ENCODE results near the gene AP2A2.

The AP2A2 gene

GRCh38 chr11:1008001-1008802 is 82.5 kb downstream of the AP2A2 start:
- Histone ChIP-seq H3K36me3 (ENCODE audit: insufficient read depth, low read depth, low read length) (peaks cover 64% of the 10 kb centered on the region), H3K4me3 (ENCODE audit: low read length) (no peak overlapping the region), H3K4me1 (ENCODE audit: insufficient read depth, low read length) (no peaks in the 10 kb centered on the region)

GRCh38 chr11:1008803-1009145 is 83.1 kb downstream of the AP2A2 start:
- Histone ChIP-seq H3K4me3 (ENCODE audit: low read length) (no peak overlapping the region), H3K36me3 (ENCODE audit: insufficient read depth, low read depth, low read length) (peaks cover 58% of the 10 kb centered on the region)

More at GRCh38 chr11:1008001-1008802, 82.5 kb downstream of the AP2A2 start:
- H3K27me3 ChIP-seq (ENCODE audit: insufficient read depth, low read length), result no peaks in the 10 kb centered on the region
- H3K27ac ChIP-seq (ENCODE audit: low read length), result no peak overlapping the region
- no peak overlapping the region for H3K9ac ChIP-seq (ENCODE audit: low read depth, low read length)
- H3K9me3 ChIP-seq (ENCODE audit: insufficient read depth, low read depth, low read length), result no peaks in the 10 kb centered on the region

GRCh38 chr11:1009371-1009770 is 83.7 kb downstream of the AP2A2 start:
- no peak overlapping the region for H3K4me3 ChIP-seq (ENCODE audit: low read length)
- H3K9ac ChIP-seq (ENCODE audit: low read depth, low read length), result no peak overlapping the region
- no peak overlapping the region for H3K27ac ChIP-seq (ENCODE audit: low read length)
- no peaks in the 10 kb centered on the region for H3K9me3 ChIP-seq (ENCODE audit: insufficient read depth, low read depth, low read length)
- no peaks in the 10 kb centered on the region for H3K27me3 ChIP-seq (ENCODE audit: insufficient read depth, low read length)
- H3K36me3 ChIP-seq (ENCODE audit: insufficient read depth, low read depth, low read length), result peaks cover 54% of the 10 kb centered on the region
- no peaks in the 10 kb centered on the region for H3K4me1 ChIP-seq (ENCODE audit: insufficient read depth, low read length)

More at GRCh38 chr11:1008803-1009145, 83.1 kb downstream of the AP2A2 start:
- H3K27ac ChIP-seq (ENCODE audit: low read length), result no peak overlapping the region
- H3K4me1 ChIP-seq (ENCODE audit: insufficient read depth, low read length), result no peaks in the 10 kb centered on the region
- no peaks in the 10 kb centered on the region for H3K9me3 ChIP-seq (ENCODE audit: insufficient read depth, low read depth, low read length)
- H3K27me3 ChIP-seq (ENCODE audit: insufficient read depth, low read length), result no peaks in the 10 kb centered on the region
- H3K9ac ChIP-seq (ENCODE audit: low read depth, low read length), result no peak overlapping the region

GRCh38 chr11:1009991-1010390 is 84.3 kb downstream of the AP2A2 start:
- H3K27ac ChIP-seq (ENCODE audit: low read length), result no peak overlapping the region
- no peak overlapping the region for H3K9ac ChIP-seq (ENCODE audit: low read depth, low read length)
- no peaks in the 10 kb centered on the region for H3K4me1 ChIP-seq (ENCODE audit: insufficient read depth, low read length)
- H3K9me3 ChIP-seq (ENCODE audit: insufficient read depth, low read depth, low read length), result no peaks in the 10 kb centered on the region
- H3K27me3 ChIP-seq (ENCODE audit: insufficient read depth, low read length), result no peaks in the 10 kb centered on the region
- peaks cover 47% of the 10 kb centered on the region for H3K36me3 ChIP-seq (ENCODE audit: insufficient read depth, low read depth, low read length)
- H3K4me3 ChIP-seq (ENCODE audit: low read length), result no peak overlapping the region

- no peaks in the 10 kb centered on the region for H3K27me3 ChIP-seq (ENCODE audit: insufficient read depth, low read length)
- H3K4me3 ChIP-seq (ENCODE audit: low read length), result no peak overlapping the region
- peaks cover 43% of the 10 kb centered on the region for H3K36me3 ChIP-seq (ENCODE audit: insufficient read depth, low read depth, low read length)
Observed at GRCh38 chr11:1010551-1011319, 85.1 kb downstream of the AP2A2 start.

GRCh38 chr11:1011320-1011698 is 85.6 kb downstream of the AP2A2 start:
- no peaks in the 10 kb centered on the region for H3K9me3 ChIP-seq (ENCODE audit: insufficient read depth, low read depth, low read length)
- no peaks in the 10 kb centered on the region for H3K27me3 ChIP-seq (ENCODE audit: insufficient read depth, low read length)
- H3K4me1 ChIP-seq (ENCODE audit: insufficient read depth, low read length), result no peaks in the 10 kb centered on the region
- no peak overlapping the region for H3K27ac ChIP-seq (ENCODE audit: low read length)
- peaks cover 43% of the 10 kb centered on the region for H3K36me3 ChIP-seq (ENCODE audit: insufficient read depth, low read depth, low read length)
- no peak overlapping the region for H3K9ac ChIP-seq (ENCODE audit: low read depth, low read length)
- no peak overlapping the region for H3K4me3 ChIP-seq (ENCODE audit: low read length)

More at GRCh38 chr11:1010551-1011319, 85.1 kb downstream of the AP2A2 start:
- Histone ChIP-seq H3K9me3 (ENCODE audit: insufficient read depth, low read depth, low read length) (no peaks in the 10 kb centered on the region), H3K9ac (ENCODE audit: low read depth, low read length) (no peak overlapping the region), H3K4me1 (ENCODE audit: insufficient read depth, low read length) (no peaks in the 10 kb centered on the region), H3K27ac (ENCODE audit: low read length) (no peak overlapping the region)

GRCh38 chr11:1012291-1012690 is 86.6 kb downstream of the AP2A2 start:
- Histone ChIP-seq H3K4me1 (ENCODE audit: insufficient read depth, low read length) (no peaks in the 10 kb centered on the region), H3K9ac (ENCODE audit: low read depth, low read length) (no peak overlapping the region), H3K36me3 (ENCODE audit: insufficient read depth, low read depth, low read length) (peaks cover 38% of the 10 kb centered on the region), H3K27ac (ENCODE audit: low read length) (no peak overlapping the region), H3K27me3 (ENCODE audit: insufficient read depth, low read length) (no peaks in the 10 kb centered on the region), H3K9me3 (ENCODE audit: insufficient read depth, low read depth, low read length) (peaks cover 10% of the 10 kb centered on the region), H3K4me3 (ENCODE audit: low read length) (no peak overlapping the region)

- peaks cover 16% of the 10 kb centered on the region for H3K9me3 ChIP-seq (ENCODE audit: insufficient read depth, low read depth, low read length)
- no peak overlapping the region for H3K9ac ChIP-seq (ENCODE audit: low read depth, low read length)
- H3K27ac ChIP-seq (ENCODE audit: low read length), result no peak overlapping the region
- H3K27me3 ChIP-seq (ENCODE audit: insufficient read depth, low read length), result no peaks in the 10 kb centered on the region
- H3K4me1 ChIP-seq (ENCODE audit: insufficient read depth, low read length), result no peaks in the 10 kb centered on the region
- H3K36me3 ChIP-seq (ENCODE audit: insufficient read depth, low read depth, low read length), result peaks cover 33% of the 10 kb centered on the region
- H3K4me3 ChIP-seq (ENCODE audit: low read length), result no peak overlapping the region
Observed at GRCh38 chr11:1012740-1013630, 87.3 kb downstream of the AP2A2 start.

GRCh38 chr11:1013631-1013935 is 87.9 kb downstream of the AP2A2 start:
- H3K36me3 ChIP-seq (ENCODE audit: insufficient read depth, low read depth, low read length), result peaks cover 30% of the 10 kb centered on the region
- no peaks in the 10 kb centered on the region for H3K4me1 ChIP-seq (ENCODE audit: insufficient read depth, low read length)
- no peak overlapping the region for H3K27ac ChIP-seq (ENCODE audit: low read length)
- H3K4me3 ChIP-seq (ENCODE audit: low read length), result no peak overlapping the region
- H3K9me3 ChIP-seq (ENCODE audit: insufficient read depth, low read depth, low read length), result peaks cover 16% of the 10 kb centered on the region
- no peak overlapping the region for H3K9ac ChIP-seq (ENCODE audit: low read depth, low read length)
- H3K27me3 ChIP-seq (ENCODE audit: insufficient read depth, low read length), result no peaks in the 10 kb centered on the region

GRCh38 chr11:1014276-1014675 is 88.6 kb downstream of the AP2A2 start:
- Histone ChIP-seq H3K9ac (ENCODE audit: low read depth, low read length) (no peak overlapping the region), H3K4me3 (ENCODE audit: low read length) (no peak overlapping the region), H3K4me1 (ENCODE audit: insufficient read depth, low read length) (no peaks in the 10 kb centered on the region), H3K36me3 (ENCODE audit: insufficient read depth, low read depth, low read length) (peaks cover 23% of the 10 kb centered on the region), H3K27ac (ENCODE audit: low read length) (no peak overlapping the region), H3K9me3 (ENCODE audit: insufficient read depth, low read depth, low read length) (peaks cover 16% of the 10 kb centered on the region), H3K27me3 (ENCODE audit: insufficient read depth, low read length) (no peaks in the 10 kb centered on the region)

GRCh38 chr11:1015064-1015463 is 89.4 kb downstream of the AP2A2 start:
- Histone ChIP-seq H3K27me3 (ENCODE audit: insufficient read depth, low read length) (no peaks in the 10 kb centered on the region), H3K4me1 (ENCODE audit: insufficient read depth, low read length) (no peaks in the 10 kb centered on the region), H3K9me3 (ENCODE audit: insufficient read depth, low read depth, low read length) (peaks cover 16% of the 10 kb centered on the region), H3K27ac (ENCODE audit: low read length) (no peak overlapping the region), H3K36me3 (ENCODE audit: insufficient read depth, low read depth, low read length) (peaks cover 17% of the 10 kb centered on the region), H3K4me3 (ENCODE audit: low read length) (no peak overlapping the region), H3K9ac (ENCODE audit: low read depth, low read length) (no peak overlapping the region)

Measured in iPS-20b (cell line).